ENCODE data around the gene ADAMTS8. TPM values are rescaled to one million over a fixed set of nuclear protein-coding genes. Genes with fewer than 3 reads are reported as not detected.
"Not testable (repeated sequence)": the region's sequence is repeated elsewhere in the genome, so short reads cannot be mapped to it uniquely, and the experiment has no call there.

The ADAMTS8 gene
- total and polyA plus RNA-seq, 9 donors = 5.3 to 14.4 (median 10.7) TPM

DNA sequence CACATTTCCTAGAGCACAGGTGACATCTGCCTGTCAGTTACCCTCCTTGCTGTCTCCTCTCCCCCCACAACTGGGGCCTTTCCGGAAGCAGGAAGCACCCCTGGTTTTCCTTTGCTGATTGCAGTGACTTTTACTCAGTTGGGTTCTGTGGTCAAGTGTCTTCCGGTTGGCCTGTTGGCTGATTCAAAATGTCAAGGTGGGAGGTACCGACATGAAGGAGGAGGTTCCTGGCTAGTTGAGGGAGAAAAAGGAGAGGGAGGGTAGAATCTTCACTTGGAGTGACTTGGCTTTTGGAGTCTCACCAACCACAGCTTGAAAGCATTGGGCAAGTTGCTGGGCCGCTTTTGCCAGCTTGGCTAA lies 10.7 kb upstream of the ADAMTS8 start:
- H3K27ac ChIP-seq (ENCODE audit: low read length) = no peak overlapping the region
- no peak for DNase-seq
- H3K9me3 ChIP-seq (replicated peaks; ENCODE audit: control insufficient read depth, low read depth, low read length) = no peaks in the 10 kb centered on the region
- WGBS (ENCODE audit: insufficient coverage) = 86% methylated on average over 3 of the region's 4 CpGs
- peaks cover 51% of the 10 kb centered on the region for H3K4me1 ChIP-seq (ENCODE audit: control insufficient read depth, insufficient read depth, low read length)
- no peaks in the 10 kb centered on the region for H3K27me3 ChIP-seq (ENCODE audit: control insufficient read depth, insufficient read depth, low read length)
- no peak overlapping the region for H3K4me3 ChIP-seq (ENCODE audit: low read length)
- no peaks in the 10 kb centered on the region for H3K36me3 ChIP-seq (ENCODE audit: control insufficient read depth, insufficient read depth, low read length)

DNA sequence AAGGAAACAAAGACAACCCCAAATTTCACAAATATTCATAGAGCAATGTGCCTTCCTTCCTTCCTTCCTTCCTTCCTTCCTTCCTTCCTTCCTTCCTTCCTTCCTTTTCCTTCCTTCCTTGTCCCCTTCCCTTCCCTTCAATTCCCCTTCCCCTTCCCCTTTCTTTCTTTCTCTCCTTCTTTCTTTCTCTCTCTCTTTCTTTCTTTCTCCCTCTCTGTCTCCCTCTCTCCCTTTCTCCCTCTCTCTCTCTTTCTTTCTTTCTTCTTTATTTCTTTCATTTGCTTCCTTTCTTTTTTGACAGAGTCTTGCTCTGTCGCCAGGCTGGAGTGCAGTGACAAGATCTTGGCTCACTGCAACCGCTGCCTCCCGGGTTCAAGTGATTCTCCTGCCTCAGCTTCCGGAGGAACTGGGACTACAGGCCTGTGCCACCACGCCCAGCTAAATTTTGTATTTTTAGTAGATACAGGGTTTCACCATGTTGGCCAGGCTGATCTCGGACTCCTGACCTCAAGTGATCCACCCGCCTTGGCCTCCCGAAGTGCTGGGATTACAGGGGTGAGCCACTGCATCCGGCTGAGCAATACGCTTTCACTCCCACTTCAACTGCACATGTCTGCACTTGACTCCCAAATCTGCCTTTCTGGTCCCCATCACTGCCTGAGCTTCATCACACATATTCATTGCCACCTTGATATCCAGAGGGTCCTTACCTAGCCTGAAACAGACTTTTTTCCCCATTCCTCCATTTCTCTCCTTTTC lies 10.2 kb upstream of the ADAMTS8 start:
- not testable (repeated sequence) for H3K27ac ChIP-seq (ENCODE audit: low read length); H3K27me3 ChIP-seq (ENCODE audit: control insufficient read depth, insufficient read depth, low read length); H3K9me3 ChIP-seq (replicated peaks; ENCODE audit: control insufficient read depth, low read depth, low read length); H3K36me3 ChIP-seq (ENCODE audit: control insufficient read depth, insufficient read depth, low read length); DNase-seq; H3K4me3 ChIP-seq (ENCODE audit: low read length)
- 85% methylated on average over 5 of the region's 10 CpGs for WGBS (ENCODE audit: insufficient coverage)
- H3K4me1 ChIP-seq (ENCODE audit: control insufficient read depth, insufficient read depth, low read length) = peaks cover 45% of the 10 kb centered on the region

DNA sequence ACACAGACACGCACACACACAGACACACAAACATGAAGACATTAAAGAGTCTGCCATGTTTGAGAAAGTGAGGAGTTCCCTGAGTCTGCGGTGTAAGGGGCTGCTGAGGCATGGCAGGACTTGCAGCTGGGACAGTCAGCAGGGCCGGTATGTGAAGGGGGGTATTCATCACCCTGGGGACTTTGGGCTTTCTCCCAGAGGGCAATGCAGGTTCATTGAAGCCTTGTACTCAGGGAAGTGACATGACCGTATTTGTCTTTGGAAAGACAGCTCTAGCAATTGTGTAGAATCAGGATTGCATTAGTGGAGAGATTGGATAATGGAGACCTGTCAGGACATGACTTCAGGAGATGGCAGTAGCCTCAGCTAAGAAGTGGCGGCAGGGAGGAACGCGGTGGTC lies 9.4 kb upstream of the ADAMTS8 start:
- Histone ChIP-seq H3K27me3 (ENCODE audit: control insufficient read depth, insufficient read depth, low read length) (no peaks in the 10 kb centered on the region), H3K9me3 (replicated peaks; ENCODE audit: control insufficient read depth, low read depth, low read length) (no peaks in the 10 kb centered on the region), H3K4me1 (ENCODE audit: control insufficient read depth, insufficient read depth, low read length) (peaks cover 39% of the 10 kb centered on the region), H3K36me3 (ENCODE audit: control insufficient read depth, insufficient read depth, low read length) (no peaks in the 10 kb centered on the region), H3K4me3 (ENCODE audit: low read length) (no peak overlapping the region), H3K27ac (ENCODE audit: low read length) (no peak overlapping the region)
- DNase-seq = no peak
- 90% methylated on average over 6 of the region's 7 CpGs for WGBS (ENCODE audit: insufficient coverage)

DNA sequence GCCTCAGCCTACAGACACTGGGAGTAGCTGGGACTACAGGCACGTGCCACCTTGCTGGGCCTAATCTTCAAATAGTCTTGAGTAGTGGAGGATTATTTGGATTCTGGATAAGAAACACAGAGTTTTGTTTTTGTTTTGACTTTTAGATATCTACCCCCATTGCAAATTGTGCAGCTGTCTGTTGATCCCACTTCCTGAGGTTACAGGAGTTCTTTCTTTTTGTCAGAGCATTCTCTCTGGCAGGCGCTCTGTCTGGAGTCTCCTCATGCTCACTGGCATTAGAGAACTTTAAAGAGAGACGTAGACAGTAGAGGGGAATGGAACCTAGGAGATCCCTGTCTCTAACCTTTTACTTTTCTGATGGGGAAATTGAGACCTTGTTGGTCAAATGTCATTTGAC lies 7.8 kb upstream of the ADAMTS8 start:
- H3K27me3 ChIP-seq (ENCODE audit: control insufficient read depth, insufficient read depth, low read length) = no peaks in the 10 kb centered on the region
- H3K36me3 ChIP-seq (ENCODE audit: control insufficient read depth, insufficient read depth, low read length) = no peaks in the 10 kb centered on the region
- DNase-seq = no peak
- no peak overlapping the region for H3K4me3 ChIP-seq (ENCODE audit: low read length)
- no CpG with 5 or more reads among the region's 3 CpGs for WGBS (ENCODE audit: insufficient coverage)
- H3K27ac ChIP-seq (ENCODE audit: low read length) = peak overlapping the region; percentile 29
- peaks cover 29% of the 10 kb centered on the region for H3K4me1 ChIP-seq (ENCODE audit: control insufficient read depth, insufficient read depth, low read length)
- no peaks in the 10 kb centered on the region for H3K9me3 ChIP-seq (replicated peaks; ENCODE audit: control insufficient read depth, low read depth, low read length)

DNA sequence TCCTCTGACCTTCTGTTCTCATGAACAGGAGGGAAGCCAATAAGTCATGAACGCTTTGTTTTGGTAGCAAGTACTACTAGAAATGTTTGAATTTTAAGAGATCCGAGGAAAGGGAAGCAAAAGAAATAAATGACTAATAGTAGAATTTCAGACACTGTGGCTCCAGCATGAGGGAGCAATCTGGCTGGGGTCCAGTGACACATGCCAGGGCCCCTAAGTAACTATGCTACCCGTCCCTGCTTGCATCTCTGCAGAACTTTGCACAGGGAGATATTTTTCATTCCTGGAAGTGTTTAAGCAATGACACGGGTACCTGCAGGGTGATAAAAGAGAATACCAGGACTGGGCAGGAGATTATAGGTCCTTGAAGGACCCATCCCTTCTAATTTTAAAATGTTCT lies 7.3 kb upstream of the ADAMTS8 start:
- DNase-seq = no peak
- H3K9me3 ChIP-seq (replicated peaks; ENCODE audit: control insufficient read depth, low read depth, low read length) = no peaks in the 10 kb centered on the region
- peaks cover 1% of the 10 kb centered on the region for H3K27me3 ChIP-seq (ENCODE audit: control insufficient read depth, insufficient read depth, low read length)
- peaks cover 29% of the 10 kb centered on the region for H3K4me1 ChIP-seq (ENCODE audit: control insufficient read depth, insufficient read depth, low read length)
- 67% methylated on average over 1 of the region's 4 CpGs for WGBS (ENCODE audit: insufficient coverage)
- H3K36me3 ChIP-seq (ENCODE audit: control insufficient read depth, insufficient read depth, low read length) = no peaks in the 10 kb centered on the region
- H3K27ac ChIP-seq (ENCODE audit: low read length) = peak overlapping the region; percentile 29
- no peak overlapping the region for H3K4me3 ChIP-seq (ENCODE audit: low read length)

DNA sequence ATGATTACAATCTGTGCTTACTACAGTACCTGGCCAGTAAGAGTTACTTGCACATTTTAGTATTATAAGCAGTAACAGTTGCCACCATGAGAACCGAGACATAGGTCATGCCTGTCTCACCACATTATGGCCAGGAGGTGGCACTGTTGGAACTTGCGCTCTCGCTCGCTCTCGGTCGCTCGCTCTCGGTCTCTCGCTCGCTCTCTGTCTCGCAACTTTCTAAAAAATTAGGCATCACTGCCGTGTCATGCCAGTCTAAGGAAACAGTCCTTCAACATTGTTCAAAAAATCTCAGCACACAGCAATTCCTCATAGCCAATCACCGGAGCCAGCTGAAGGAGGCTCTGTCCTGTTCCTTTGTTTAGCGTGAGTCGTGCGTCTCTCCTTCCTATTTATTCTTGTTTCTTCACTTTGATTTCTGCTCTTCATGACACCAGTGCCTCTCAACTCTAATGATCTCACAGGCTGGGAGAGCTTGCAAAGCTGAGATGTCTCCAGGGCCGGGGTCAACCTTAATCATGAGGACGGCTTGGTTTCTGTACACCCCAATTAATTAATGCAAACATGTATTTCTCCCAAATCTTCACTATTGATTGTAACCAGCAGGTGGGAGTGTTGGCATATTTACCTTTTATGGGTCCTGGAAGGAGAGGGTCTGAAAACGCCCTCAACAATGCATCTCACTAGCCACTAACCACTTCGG lies 6.3 kb upstream of the ADAMTS8 start:
- Histone ChIP-seq H3K4me1 (ENCODE audit: control insufficient read depth, insufficient read depth, low read length) (peaks cover 27% of the 10 kb centered on the region), H3K4me3 (ENCODE audit: low read length) (peak overlapping the region; percentile 68), H3K27me3 (ENCODE audit: control insufficient read depth, insufficient read depth, low read length) (peaks cover 6% of the 10 kb centered on the region), H3K9me3 (replicated peaks; ENCODE audit: control insufficient read depth, low read depth, low read length) (no peaks in the 10 kb centered on the region), H3K36me3 (ENCODE audit: control insufficient read depth, insufficient read depth, low read length) (no peaks in the 10 kb centered on the region), H3K27ac (ENCODE audit: low read length) (peak overlapping the region; percentile 77)
- 0% methylated on average over 16 of the region's 20 CpGs for WGBS (ENCODE audit: insufficient coverage)
- DNase-seq = peak; percentile 92

DNA sequence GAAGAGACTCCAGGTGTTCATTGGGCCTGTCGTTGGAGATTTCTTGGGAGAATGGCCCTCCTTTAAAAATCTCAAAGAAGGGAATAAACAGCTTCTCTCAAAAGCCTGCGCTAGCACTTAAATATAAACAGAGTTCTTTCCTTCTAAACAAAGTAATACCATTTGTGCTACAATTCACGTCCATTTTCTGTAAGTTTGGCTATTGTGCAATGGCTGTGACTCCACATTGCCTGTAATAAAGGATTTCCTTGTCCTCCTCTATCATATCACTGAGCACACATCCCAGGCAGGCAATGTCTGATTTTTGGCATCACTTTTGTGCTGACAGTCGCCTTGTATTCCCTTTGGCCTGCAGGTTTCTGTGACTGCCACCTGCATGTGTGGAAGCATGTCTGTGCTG lies 4.9 kb upstream of the ADAMTS8 start:
- H3K27me3 ChIP-seq (ENCODE audit: control insufficient read depth, insufficient read depth, low read length) = peaks cover 19% of the 10 kb centered on the region
- DNase-seq = no peak
- no peak overlapping the region for H3K4me3 ChIP-seq (ENCODE audit: low read length)
- H3K4me1 ChIP-seq (ENCODE audit: control insufficient read depth, insufficient read depth, low read length) = peaks cover 28% of the 10 kb centered on the region
- 53% methylated on average over 2 of the region's 4 CpGs for WGBS (ENCODE audit: insufficient coverage)
- no peaks in the 10 kb centered on the region for H3K36me3 ChIP-seq (ENCODE audit: control insufficient read depth, insufficient read depth, low read length)
- no peak overlapping the region for H3K27ac ChIP-seq (ENCODE audit: low read length)
- H3K9me3 ChIP-seq (replicated peaks; ENCODE audit: control insufficient read depth, low read depth, low read length) = no peaks in the 10 kb centered on the region

DNA sequence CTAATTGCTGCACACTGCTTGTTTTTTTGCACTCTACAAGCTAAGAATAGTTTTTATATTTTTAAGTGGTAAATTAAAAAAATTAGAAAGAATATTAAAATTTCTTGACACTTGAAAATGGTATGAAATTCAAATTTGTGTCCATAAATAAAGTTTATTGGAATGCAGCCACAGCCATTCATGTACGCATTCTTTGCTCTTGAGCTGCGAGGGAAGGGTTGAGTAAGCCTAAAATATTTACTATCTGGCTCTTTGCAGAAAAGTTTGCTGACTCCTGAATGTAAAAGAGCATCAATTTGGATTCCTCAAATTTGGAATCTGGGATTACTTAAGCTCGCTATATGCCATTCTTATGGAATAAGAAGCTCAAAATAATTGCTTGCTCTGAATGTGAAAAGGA lies 3.4 kb upstream of the ADAMTS8 start:
- H3K27me3 ChIP-seq (ENCODE audit: control insufficient read depth, insufficient read depth, low read length) = peaks cover 28% of the 10 kb centered on the region
- H3K9me3 ChIP-seq (replicated peaks; ENCODE audit: control insufficient read depth, low read depth, low read length) = no peaks in the 10 kb centered on the region
- no peak overlapping the region for H3K4me3 ChIP-seq (ENCODE audit: low read length)
- H3K27ac ChIP-seq (ENCODE audit: low read length) = no peak overlapping the region
- no CpG with 5 or more reads among the region's 3 CpGs for WGBS (ENCODE audit: insufficient coverage)
- no peak for DNase-seq
- no peaks in the 10 kb centered on the region for H3K36me3 ChIP-seq (ENCODE audit: control insufficient read depth, insufficient read depth, low read length)
- H3K4me1 ChIP-seq (ENCODE audit: control insufficient read depth, insufficient read depth, low read length) = peaks cover 37% of the 10 kb centered on the region

DNA sequence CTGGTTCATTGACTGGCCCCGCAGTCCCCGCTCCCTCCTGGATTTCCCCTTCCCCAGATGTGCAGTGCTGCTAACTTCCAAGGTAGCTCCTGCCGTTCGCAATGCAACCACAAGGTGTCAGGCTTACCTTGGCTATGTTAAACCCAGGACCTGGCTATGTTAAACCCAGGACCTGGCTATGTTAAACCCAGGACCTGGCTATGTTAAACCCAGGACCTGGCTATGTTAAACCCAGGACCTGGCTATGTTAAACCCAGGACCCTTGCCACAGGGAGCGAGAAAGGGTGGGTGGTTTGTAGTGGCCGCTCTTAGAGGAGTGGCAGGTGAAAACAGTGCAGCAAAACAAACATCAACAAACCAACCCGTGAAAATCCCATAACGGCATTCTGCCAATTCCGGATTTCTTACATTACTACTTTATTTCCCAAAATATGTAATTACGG lies 2.9 kb upstream of the ADAMTS8 start:
- peaks cover 39% of the 10 kb centered on the region for H3K4me1 ChIP-seq (ENCODE audit: control insufficient read depth, insufficient read depth, low read length)
- DNase-seq = peak; percentile 81
- H3K9me3 ChIP-seq (replicated peaks; ENCODE audit: control insufficient read depth, low read depth, low read length) = no peaks in the 10 kb centered on the region
- H3K4me3 ChIP-seq (ENCODE audit: low read length) = no peak overlapping the region
- WGBS (ENCODE audit: insufficient coverage) = 8% methylated on average over 2 of the region's 10 CpGs
- no peaks in the 10 kb centered on the region for H3K36me3 ChIP-seq (ENCODE audit: control insufficient read depth, insufficient read depth, low read length)
- H3K27me3 ChIP-seq (ENCODE audit: control insufficient read depth, insufficient read depth, low read length) = peaks cover 32% of the 10 kb centered on the region
- no peak overlapping the region for H3K27ac ChIP-seq (ENCODE audit: low read length)

DNA sequence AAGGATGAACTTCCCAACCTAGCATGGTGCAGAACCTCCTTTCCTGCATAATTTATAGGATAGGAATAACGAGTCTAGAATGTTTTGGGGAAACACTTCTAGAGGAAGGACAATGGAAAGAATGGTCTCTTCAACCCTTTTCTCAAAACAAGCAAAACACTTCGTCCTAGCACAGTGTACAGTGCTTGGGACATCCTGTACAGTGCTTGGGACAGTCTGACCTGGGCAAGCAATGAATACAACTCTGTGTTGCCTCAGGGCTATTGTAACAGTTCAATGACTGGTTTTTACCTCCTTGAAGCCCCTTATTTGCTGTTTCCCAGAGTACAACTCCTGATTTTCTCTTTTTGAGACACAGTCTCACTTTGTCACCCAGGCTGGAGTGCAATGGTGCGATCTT lies 1.6 kb upstream of the ADAMTS8 start:
- DNase-seq = no peak
- no peak overlapping the region for H3K4me3 ChIP-seq (ENCODE audit: low read length)
- H3K4me1 ChIP-seq (ENCODE audit: control insufficient read depth, insufficient read depth, low read length) = peaks cover 32% of the 10 kb centered on the region
- 83% methylated on average over 2 of the region's 3 CpGs for WGBS (ENCODE audit: insufficient coverage)
- no peaks in the 10 kb centered on the region for H3K9me3 ChIP-seq (replicated peaks; ENCODE audit: control insufficient read depth, low read depth, low read length)
- H3K27ac ChIP-seq (ENCODE audit: low read length) = no peak overlapping the region
- peaks cover 39% of the 10 kb centered on the region for H3K27me3 ChIP-seq (ENCODE audit: control insufficient read depth, insufficient read depth, low read length)
- no peaks in the 10 kb centered on the region for H3K36me3 ChIP-seq (ENCODE audit: control insufficient read depth, insufficient read depth, low read length)

Measured in muscle of leg (tissue), 11 donors.